Muscle layer of duodenum (tissue), 2 donors: ENCODE measurements around the gene KCND2.
"Not testable (repeated sequence)": the region's sequence is repeated elsewhere in the genome, so short reads cannot be mapped to it uniquely, and the experiment has no call there.

Experiments used
- H3K27ac ChIP-seq: one replicate; pipeline ENCODE4 v1.7.0; 2013; ENCODE audit warnings: mild to moderate bottlenecking, low read length
- H3K27me3 ChIP-seq: one replicate; pipeline ENCODE4 v1.7.0; 2013; ENCODE audit warnings: low read depth, mild to moderate bottlenecking, control low read depth, low read length
- H3K36me3 ChIP-seq, 2 donors: one replicate each; pipeline ENCODE4 v1.7.0; 2013; ENCODE audit warnings: low read length in 2 of 2, control low read depth in 1 of 2, mild to moderate bottlenecking in 1 of 2; ENCODE audit not compliant: insufficient read depth in 2 of 2, control insufficient read depth in 1 of 2
- H3K4me1 ChIP-seq, 2 donors: one replicate each; pipeline ENCODE4 v1.7.0; 2013; ENCODE audit warnings: low read length in 2 of 2, mild to moderate bottlenecking in 2 of 2, control low read depth in 1 of 2, moderate library complexity in 1 of 2; ENCODE audit not compliant: insufficient read depth in 2 of 2, control insufficient read depth in 1 of 2
- H3K4me3 ChIP-seq, 2 donors: one replicate each; pipeline ENCODE4 v1.7.0; 2013; ENCODE audit warnings: low read length in 2 of 2, low read depth in 1 of 2, mild to moderate bottlenecking in 1 of 2
- H3K9me3 ChIP-seq, 2 donors: one replicate each; pipeline ENCODE4 v1.7.0; 2013; ENCODE audit warnings: low read length in 2 of 2, control low read depth in 1 of 2, mild to moderate bottlenecking in 1 of 2; ENCODE audit not compliant: control insufficient read depth in 1 of 2
- donor health status: healthy.

The KCND2 gene

GRCh38 chr7:120760851-120761250 is 487.9 kb downstream of the KCND2 start:
- no peak overlapping the region for H3K27ac ChIP-seq
- no peaks in the 10 kb centered on the region for H3K27me3 ChIP-seq
- H3K4me3 ChIP-seq: no peak overlapping the region
- no peaks in the 10 kb centered on the region for H3K4me1 ChIP-seq
- no peaks in the 10 kb centered on the region for H3K9me3 ChIP-seq
- H3K36me3 ChIP-seq: no peaks in the 10 kb centered on the region

GRCh38 chr7:120770206-120770605 is 497.2 kb downstream of the KCND2 start:
- H3K36me3 ChIP-seq: no peaks in the 10 kb centered on the region
- no peaks in the 10 kb centered on the region for H3K9me3 ChIP-seq
- H3K27me3 ChIP-seq: no peaks in the 10 kb centered on the region
- no peak overlapping the region for H3K27ac ChIP-seq
- H3K4me3 ChIP-seq: no peak overlapping the region
- no peaks in the 10 kb centered on the region for H3K4me1 ChIP-seq

GRCh38 chr7:120774481-120774880 is 501.5 kb downstream of the KCND2 start:
- no peak overlapping the region for H3K4me3 ChIP-seq
- no peaks in the 10 kb centered on the region for H3K27me3 ChIP-seq
- H3K4me1 ChIP-seq: no peaks in the 10 kb centered on the region
- H3K36me3 ChIP-seq: no peaks in the 10 kb centered on the region
- no peak overlapping the region for H3K27ac ChIP-seq
- no peaks in the 10 kb centered on the region for H3K9me3 ChIP-seq

- Histone ChIP-seq H3K4me1 (no peaks in the 10 kb centered on the region), H3K27me3 (no peaks in the 10 kb centered on the region), H3K27ac (no peak overlapping the region), H3K4me3 (no peak overlapping the region), H3K9me3 (no peaks in the 10 kb centered on the region), H3K36me3 (no peaks in the 10 kb centered on the region)
Observed at GRCh38 chr7:120775755-120776154, 502.8 kb downstream of the KCND2 start.

- not testable (repeated sequence) for H3K27me3 ChIP-seq, H3K4me3 ChIP-seq, H3K27ac ChIP-seq, H3K9me3 ChIP-seq, H3K4me1 ChIP-seq, H3K36me3 ChIP-seq
Observed at GRCh38 chr7:120779078-120779477, 506.1 kb downstream of the KCND2 start.

- H3K27ac ChIP-seq, H3K4me1 ChIP-seq, H3K36me3 ChIP-seq, H3K4me3 ChIP-seq, H3K9me3 ChIP-seq, H3K27me3 ChIP-seq: not testable (repeated sequence)
Observed at GRCh38 chr7:120780451-120780850, 507.5 kb downstream of the KCND2 start.

GRCh38 chr7:120780938-120781337 is 508.0 kb downstream of the KCND2 start:
- no peaks in the 10 kb centered on the region for H3K36me3 ChIP-seq
- no peak overlapping the region for H3K4me3 ChIP-seq
- H3K9me3 ChIP-seq: no peaks in the 10 kb centered on the region
- H3K27me3 ChIP-seq: no peaks in the 10 kb centered on the region
- no peaks in the 10 kb centered on the region for H3K4me1 ChIP-seq
- H3K27ac ChIP-seq: no peak overlapping the region

GRCh38 chr7:120781924-120782323 is 508.9 kb downstream of the KCND2 start:
- H3K4me3 ChIP-seq, H3K4me1 ChIP-seq, H3K27me3 ChIP-seq, H3K36me3 ChIP-seq, H3K9me3 ChIP-seq, H3K27ac ChIP-seq: not testable (repeated sequence)

- no peak overlapping the region for H3K4me3 ChIP-seq
- no peaks in the 10 kb centered on the region for H3K4me1 ChIP-seq
- no peaks in the 10 kb centered on the region for H3K9me3 ChIP-seq
- no peaks in the 10 kb centered on the region for H3K27me3 ChIP-seq
- H3K27ac ChIP-seq: no peak overlapping the region
- H3K36me3 ChIP-seq: no peaks in the 10 kb centered on the region
Observed at GRCh38 chr7:120783273-120783672, 510.3 kb downstream of the KCND2 start.

GRCh38 chr7:120783721-120784120 is 510.7 kb downstream of the KCND2 start:
- no peak overlapping the region for H3K27ac ChIP-seq

GRCh38 chr7:120785095-120785494 is 512.1 kb downstream of the KCND2 start:
- Histone ChIP-seq H3K27ac (no peak overlapping the region), H3K4me3 (no peak overlapping the region), H3K4me1 (no peaks in the 10 kb centered on the region), H3K36me3 (peaks cover 0 to 3% of the 10 kb centered on the region in 2 donors), H3K27me3 (no peaks in the 10 kb centered on the region), H3K9me3 (no peaks in the 10 kb centered on the region)

More at GRCh38 chr7:120783721-120784120, 510.7 kb downstream of the KCND2 start:
- Histone ChIP-seq H3K4me3 (no peak overlapping the region), H3K27me3 (no peaks in the 10 kb centered on the region), H3K4me1 (no peaks in the 10 kb centered on the region), H3K36me3 (peaks cover 0 to 3% of the 10 kb centered on the region in 2 donors), H3K9me3 (no peaks in the 10 kb centered on the region)

GRCh38 chr7:120792091-120792860 is 519.3 kb downstream of the KCND2 start:
- Histone ChIP-seq H3K4me1 (peaks cover 0 to 6% of the 10 kb centered on the region in 2 donors), H3K9me3 (peaks cover 0 to 3% of the 10 kb centered on the region in 2 donors), H3K27me3 (no peaks in the 10 kb centered on the region), H3K4me3 (no peak overlapping the region), H3K36me3 (peaks cover 0 to 3% of the 10 kb centered on the region in 2 donors), H3K27ac (no peak overlapping the region)
